SU-DHL-6 (cell line): ENCODE measurements around the gene RAD51AP1.
"Not testable (repeated sequence)": the region's sequence is repeated elsewhere in the genome, so short reads cannot be mapped to it uniquely, and the experiment has no call there.

Experiments used
- H2AFZ ChIP-seq: fragments of 200-600 bp; sonication (generic); 2 replicates; pipeline ENCODE4 v1.6.1; 2014; ENCODE audit warnings: low read depth, mild to moderate bottlenecking, moderate library complexity, mixed read lengths, antibody characterized with exemption, low read length; ENCODE audit not compliant: severe bottlenecking
- H3F3A ChIP-seq: fragments of 200-600 bp; shearing (Covaris generic); 2 replicates; pipeline ENCODE4 v1.6.0; 2016; ENCODE audit warnings: antibody characterized with exemption, mild to moderate bottlenecking; ENCODE audit not compliant: insufficient read depth
- H3K27ac ChIP-seq: fragments of 200-600 bp; sonication (generic); 2 replicates; pipeline ENCODE4 v1.5.1; 2016; ENCODE audit warnings: low read depth, mild to moderate bottlenecking, low read length, moderate library complexity, mixed read lengths
- H3K27me3 ChIP-seq: fragments of 200-600 bp; sonication (generic), shearing (Covaris generic); 2 replicates; pipeline ENCODE4 v1.6.0; 2014; ENCODE audit warnings: mild to moderate bottlenecking, low read length
- H3K36me3 ChIP-seq: fragments of 200-600 bp; sonication (generic); 2 replicates; pipeline ENCODE4 v1.6.1; 2014; ENCODE audit warnings: mild to moderate bottlenecking, low read length, mixed read lengths
- H3K4me2 ChIP-seq: fragments of 300-600, 200-600 bp; shearing (Covaris generic), sonication (generic); 2 replicates; pipeline ENCODE4 v1.6.0; 2014; ENCODE audit warnings: low read length, low read depth, mild to moderate bottlenecking; ENCODE audit not compliant: poor library complexity, severe bottlenecking
- H3K4me3 ChIP-seq: fragments of 200-600 bp; sonication (generic); 2 replicates; pipeline ENCODE4 v1.5.1; 2014; ENCODE audit warnings: antibody characterized with exemption, low read length, mild to moderate bottlenecking, mixed read lengths; ENCODE audit not compliant: insufficient read depth, poor library complexity, severe bottlenecking
- H3K79me2 ChIP-seq: fragments of 200-600 bp; sonication (generic); 2 replicates; pipeline ENCODE4 v1.6.1; 2014; ENCODE audit warnings: mild to moderate bottlenecking, low read length, moderate library complexity; ENCODE audit not compliant: insufficient read depth
- H3K9ac ChIP-seq: fragments of 200-600 bp; sonication (generic); 2 replicates; pipeline ENCODE4 v1.7.0; 2014; ENCODE audit warnings: mild to moderate bottlenecking, low read length
- H3K9me2 ChIP-seq: fragments of 200-600 bp; sonication (generic); replicated peaks from 2 replicates; pipeline ENCODE4 v1.6.1; 2014; ENCODE audit warnings: low read length; ENCODE audit not compliant: insufficient read depth
- H3K9me3 ChIP-seq: fragments of 200-600 bp; sonication (generic); 2 replicates; pipeline ENCODE4 v1.6.1; 2014; ENCODE audit warnings: low read length, mixed read lengths; ENCODE audit not compliant: insufficient read depth
- H4K20me1 ChIP-seq: fragments of 200-600 bp; sonication (generic); 2 replicates; pipeline ENCODE4 v1.6.1; 2014; ENCODE audit warnings: low read depth, mild to moderate bottlenecking, antibody characterized with exemption, low read length, moderate library complexity, mixed read lengths
- EZH2phosphoT487 ChIP-seq: fragments of 200-600 bp; sonication (generic), shearing (Covaris generic); conservative IDR thresholded peaks from 2 replicates; pipeline ENCODE4 v1.6.1; 2018; ENCODE audit warnings: mild to moderate bottlenecking, antibody characterized with exemption, low read length, moderate library complexity, mixed read lengths
- TF ChIP-seq, protein P1 (sequence below): fragments of 200-600 bp; sonication (generic); IDR thresholded peaks from one replicate; pipeline ENCODE4 v1.5.1; 2017; ENCODE audit warnings: antibody characterized with exemption, mild to moderate bottlenecking, low read length, moderate library complexity; ENCODE audit not compliant: insufficient read depth, poor library complexity, severe bottlenecking

RAD51AP1 gene

DNA sequence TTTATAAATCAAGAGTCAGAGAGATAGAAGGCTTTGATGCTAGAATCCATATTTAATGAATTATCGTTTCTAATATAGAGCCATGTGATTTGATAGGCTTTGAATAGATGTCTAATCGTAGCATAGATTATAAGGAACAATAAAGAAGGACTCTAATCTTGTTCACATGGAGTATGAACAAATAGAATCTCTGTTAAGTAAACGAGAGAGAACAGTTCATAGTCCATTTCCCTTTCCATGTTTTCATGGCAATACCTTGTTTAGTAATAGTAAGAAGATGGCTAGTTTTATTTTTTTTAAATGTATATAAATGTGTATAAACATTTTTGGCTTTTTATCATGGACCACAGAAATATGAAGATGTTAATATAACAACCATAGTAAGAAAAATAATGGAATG, 32.3 kb upstream of the RAD51AP1 start:
- no peaks in the 10 kb centered on the region for H3K9me2 ChIP-seq
- TF ChIP-seq, protein P1, sequence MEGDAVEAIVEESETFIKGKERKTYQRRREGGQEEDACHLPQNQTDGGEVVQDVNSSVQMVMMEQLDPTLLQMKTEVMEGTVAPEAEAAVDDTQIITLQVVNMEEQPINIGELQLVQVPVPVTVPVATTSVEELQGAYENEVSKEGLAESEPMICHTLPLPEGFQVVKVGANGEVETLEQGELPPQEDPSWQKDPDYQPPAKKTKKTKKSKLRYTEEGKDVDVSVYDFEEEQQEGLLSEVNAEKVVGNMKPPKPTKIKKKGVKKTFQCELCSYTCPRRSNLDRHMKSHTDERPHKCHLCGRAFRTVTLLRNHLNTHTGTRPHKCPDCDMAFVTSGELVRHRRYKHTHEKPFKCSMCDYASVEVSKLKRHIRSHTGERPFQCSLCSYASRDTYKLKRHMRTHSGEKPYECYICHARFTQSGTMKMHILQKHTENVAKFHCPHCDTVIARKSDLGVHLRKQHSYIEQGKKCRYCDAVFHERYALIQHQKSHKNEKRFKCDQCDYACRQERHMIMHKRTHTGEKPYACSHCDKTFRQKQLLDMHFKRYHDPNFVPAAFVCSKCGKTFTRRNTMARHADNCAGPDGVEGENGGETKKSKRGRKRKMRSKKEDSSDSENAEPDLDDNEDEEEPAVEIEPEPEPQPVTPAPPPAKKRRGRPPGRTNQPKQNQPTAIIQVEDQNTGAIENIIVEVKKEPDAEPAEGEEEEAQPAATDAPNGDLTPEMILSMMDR: no peak
- TF ChIP-seq EZH2phosphoT487: no peak
- no peaks in the 10 kb centered on the region for H3K9me3 ChIP-seq
- H2AFZ ChIP-seq: no peak overlapping the region
- H3K27ac ChIP-seq: no peak overlapping the region
- no peak overlapping the region for H3K9ac ChIP-seq
- no peak overlapping the region for H3K4me3 ChIP-seq
- no peaks in the 10 kb centered on the region for H3K27me3 ChIP-seq
- H3K36me3 ChIP-seq: peaks cover 12% of the 10 kb centered on the region; the same call in 1 of the 2 replicates
- H4K20me1 ChIP-seq: 0 out of 2 replicates have a peak, but pooled peaks cover 3% of the 10 kb centered on the region
- no peaks in the 10 kb centered on the region for H3K79me2 ChIP-seq
- H3F3A ChIP-seq: no peaks in the 10 kb centered on the region
- no peak overlapping the region for H3K4me2 ChIP-seq

DNA sequence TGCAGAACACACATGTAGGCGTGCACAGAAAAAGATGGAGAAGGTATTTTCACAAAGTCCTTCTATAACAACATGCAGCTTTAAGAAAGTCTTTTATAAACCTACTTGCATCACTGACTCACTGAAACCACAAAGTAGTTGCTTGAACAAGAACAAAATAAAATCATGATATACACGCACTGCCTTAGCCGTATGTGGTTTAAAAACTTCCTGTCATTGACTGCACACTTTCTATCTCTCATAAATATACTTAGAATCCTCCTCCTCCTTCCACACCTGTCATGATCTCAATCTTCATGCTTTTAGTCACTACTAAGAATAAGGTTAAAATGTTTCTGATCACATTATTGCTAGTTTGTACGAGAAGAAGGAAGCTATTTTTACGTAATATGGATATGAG, 31.8 kb upstream of the RAD51AP1 start:
- no peak overlapping the region for H3K4me2 ChIP-seq
- no peaks in the 10 kb centered on the region for H3K9me2 ChIP-seq

DNA sequence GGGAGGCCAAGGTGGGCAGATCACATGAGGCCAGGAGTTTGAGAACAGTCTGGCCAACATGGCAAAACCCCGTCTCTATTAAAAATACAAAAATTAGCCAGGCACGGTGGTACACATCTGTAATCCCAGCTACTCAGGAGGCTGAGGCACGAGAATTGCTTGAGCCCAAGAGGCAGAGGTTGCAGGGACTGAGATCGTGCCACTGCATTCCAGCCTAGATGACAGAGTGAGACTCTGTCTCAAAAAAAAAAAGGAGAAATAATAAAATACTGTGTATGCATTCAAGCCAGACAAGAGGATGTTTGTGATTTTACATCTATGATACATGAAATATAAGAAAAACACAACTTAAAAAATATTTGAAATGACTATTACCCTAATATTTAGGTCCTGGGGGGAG, 30.2 kb upstream of the RAD51AP1 start:
- not testable (repeated sequence) for H3K4me3 ChIP-seq, H3K9me3 ChIP-seq, H2AFZ ChIP-seq, H3K27ac ChIP-seq, H3K79me2 ChIP-seq, H3K9ac ChIP-seq, H3K9me2 ChIP-seq, H3K27me3 ChIP-seq, H3K4me2 ChIP-seq, H3F3A ChIP-seq, H4K20me1 ChIP-seq
- peaks cover 12% of the 10 kb centered on the region; the same call in 1 of the 2 replicates for H3K36me3 ChIP-seq

More for the DNA sequence above, 31.8 kb upstream of the RAD51AP1 start:
- Histone ChIP-seq H3F3A (no peaks in the 10 kb centered on the region), H3K27ac (no peak overlapping the region), H4K20me1 (0 out of 2 replicates have a peak, but pooled peaks cover 3% of the 10 kb centered on the region), H3K9ac (no peak overlapping the region), H3K9me3 (no peaks in the 10 kb centered on the region), H3K79me2 (no peaks in the 10 kb centered on the region), H3K4me3 (no peak overlapping the region), H3K36me3 (peaks cover 12% of the 10 kb centered on the region; the same call in 1 of the 2 replicates), H3K27me3 (no peaks in the 10 kb centered on the region), H2AFZ (no peak overlapping the region)
- TF ChIP-seq, protein P1: no peak
- no peak for TF ChIP-seq EZH2phosphoT487

DNA sequence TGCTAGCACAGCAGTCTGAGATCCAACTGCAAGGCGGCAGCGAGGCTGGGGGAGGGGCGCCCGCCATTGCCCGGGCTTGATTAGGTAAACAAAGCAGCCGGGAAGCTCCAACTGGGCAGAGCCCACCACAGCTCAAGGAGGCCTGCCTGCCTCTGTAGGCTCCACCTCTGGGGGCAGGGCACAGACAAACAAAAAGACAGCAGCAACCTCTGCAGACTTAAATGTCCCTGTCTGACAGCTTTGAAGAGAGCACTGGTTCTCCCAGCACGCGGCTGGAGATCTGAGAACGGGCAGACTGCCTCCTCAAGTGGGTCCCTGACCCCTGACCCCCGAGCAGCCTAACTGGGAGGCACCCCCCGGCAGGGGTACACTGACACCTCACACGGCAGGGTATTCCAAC, 29.4 kb upstream of the RAD51AP1 start:
- H3K4me2 ChIP-seq, H2AFZ ChIP-seq, H3K9me2 ChIP-seq, H3K9me3 ChIP-seq, H3K27ac ChIP-seq, H3F3A ChIP-seq, H3K79me2 ChIP-seq, H4K20me1 ChIP-seq, H3K27me3 ChIP-seq, H3K4me3 ChIP-seq, H3K9ac ChIP-seq: not testable (repeated sequence)
- peaks cover 12% of the 10 kb centered on the region; the same call in 1 of the 2 replicates for H3K36me3 ChIP-seq
